K562 (cell line): Measurements from ENCODE around the gene ZNF778. TPM values are rescaled to one million over a fixed set of nuclear protein-coding genes. Genes with fewer than 3 reads are reported as not detected.

Source experiments
- ADNP ChIP-seq: fragments of 200-800 bp; sonication (Bioruptor generic); IDR thresholded peaks from 2 replicates; pipeline ENCODE4 v1.6.1; 2016; ENCODE audit warnings: missing genetic modification characterization, missing compliant biosample characterization
- BACH1 ChIP-seq: fragments of 200-800 bp; sonication (Bioruptor generic); IDR thresholded peaks from 2 replicates; pipeline ENCODE4 v1.6.1; 2016; ENCODE audit warnings: missing genetic modification characterization, missing compliant biosample characterization
- DLX4 ChIP-seq: fragments of 250-450 bp; sonication (Bioruptor Pico); IDR thresholded peaks from 2 replicates; pipeline ENCODE4 v1.6.1; 2021; ENCODE audit warnings: mild to moderate bottlenecking
- KHSRP ChIP-seq: fragments of 450-650 bp; IDR thresholded peaks from 2 replicates; pipeline ENCODE4 v1.6.1; 2017
- POLR2B ChIP-seq: fragments of 450-650 bp; IDR thresholded peaks from 2 replicates; pipeline ENCODE4 v1.6.1; 2018; ENCODE audit warnings: low read depth; ENCODE audit not compliant: partially characterized antibody
- SIN3B ChIP-seq: fragments of 450-650 bp; IDR thresholded peaks from 2 replicates; pipeline ENCODE4 v1.6.1; 2017; ENCODE audit warnings: low read depth, mild to moderate bottlenecking, moderate library complexity
- SRSF7 ChIP-seq: fragments of 200-400 bp; formaldehyde crosslinking; optimal IDR thresholded peaks from 2 replicates; pipeline ENCODE3; 2017; ENCODE audit warnings: mild to moderate bottlenecking, low read depth, low read length
- ZBTB12 ChIP-seq: fragments of 250-450 bp; sonication (Bioruptor Pico); IDR thresholded peaks from 2 replicates; pipeline ENCODE4 v1.4.0; 2020
- ZBTB17 ChIP-seq: fragments of 450-650 bp; formaldehyde crosslinking; IDR thresholded peaks from 2 replicates; pipeline ENCODE4 v1.4.0; 2020; ENCODE audit warnings: mild to moderate bottlenecking
- ZFP1 ChIP-seq: fragments of 450-650 bp; formaldehyde crosslinking; IDR thresholded peaks from 2 replicates; pipeline ENCODE4 v1.4.0; 2020; ENCODE audit warnings: mild to moderate bottlenecking, mixed read lengths
- ZNF507 ChIP-seq: conservative IDR thresholded peaks from 2 replicates; pipeline ENCODE4 v1.6.1; 2017; ENCODE audit warnings: missing genetic modification characterization, missing compliant biosample characterization
- ZNF57 ChIP-seq: fragments of 450-650 bp; formaldehyde crosslinking; IDR thresholded peaks from 2 replicates; pipeline ENCODE4 v1.4.0; 2020; ENCODE audit warnings: mild to moderate bottlenecking, moderate library complexity
- polyA plus RNA-seq, 8 experiments: library from polyadenylated mRNA; depleted of rRNA in 4 of 8; stranded (reverse) in 5 of 8; unstranded in 3 of 8; fragments of >200 nt; fragmentation: Nextera tagmentation in 2 of 8; fragmentation: Illumina TruSeq in 1 of 8; extraction: Ambion mirVana in 2 of 8; extraction: Trizol in 1 of 8; gene quantifications; 2 replicates each; pipeline versions ENCODE4 v1.2.1 to v1.2.3, GENCODE V29; 2011 to 2014; ENCODE audit warnings: inconsistent platforms in 1 of 8, missing spikeins in 1 of 8
- total RNA-seq, 7 experiments: library from RNA; depleted of rRNA in 6 of 7; stranded (reverse); fragments of >200 nt in 6 of 7; fragmentation: Illumina TruSeq in 2 of 7; extraction: Trizol in 2 of 7; gene quantifications; 2 replicates each; pipeline versions ENCODE4 v1.2.1 to v1.2.3, GENCODE V29; 2011 to 2021; ENCODE audit warnings: low replicate concordance in 1 of 7
- TF ChIP-seq, protein P1 (sequence below): sonication (generic); formaldehyde crosslinking; IDR thresholded peaks from 2 replicates; pipeline ENCODE4 v1.8.1; 2023; ENCODE audit warnings: mild to moderate bottlenecking, missing genetic modification reagents
- TF ChIP-seq, protein P2 (sequence below): fragments of 450-650 bp; formaldehyde crosslinking; IDR thresholded peaks from 2 replicates; pipeline ENCODE4 v1.4.0; 2020; ENCODE audit warnings: mild to moderate bottlenecking, moderate library complexity
- TF ChIP-seq, protein P3 (sequence below): fragments of 250-450 bp; sonication (Bioruptor Pico); IDR thresholded peaks from 2 replicates; pipeline ENCODE4 v1.9.0; 2021; ENCODE audit warnings: mild to moderate bottlenecking
- TF ChIP-seq, protein P4 (sequence below): IDR thresholded peaks from 2 replicates; pipeline ENCODE4 v1.6.1; 2011; ENCODE audit warnings: borderline replicate concordance, low read depth, mild to moderate bottlenecking, moderate library complexity, low read length; ENCODE audit not compliant: insufficient read depth, poor library complexity, severe bottlenecking
- TF ChIP-seq, protein P5 (sequence below): IDR thresholded peaks from 2 replicates; pipeline ENCODE4 v1.6.1; 2011; ENCODE audit not compliant: insufficient read length; ENCODE audit errors: extremely low read depth

The ZNF778 gene
- total and polyA plus RNA-seq, 9 of the 15 experiments (the other 6 are each of a cell fraction or from before 2014, with no cell fraction given), result 0.70 to 60.6 (median 7.5) TPM

DNA sequence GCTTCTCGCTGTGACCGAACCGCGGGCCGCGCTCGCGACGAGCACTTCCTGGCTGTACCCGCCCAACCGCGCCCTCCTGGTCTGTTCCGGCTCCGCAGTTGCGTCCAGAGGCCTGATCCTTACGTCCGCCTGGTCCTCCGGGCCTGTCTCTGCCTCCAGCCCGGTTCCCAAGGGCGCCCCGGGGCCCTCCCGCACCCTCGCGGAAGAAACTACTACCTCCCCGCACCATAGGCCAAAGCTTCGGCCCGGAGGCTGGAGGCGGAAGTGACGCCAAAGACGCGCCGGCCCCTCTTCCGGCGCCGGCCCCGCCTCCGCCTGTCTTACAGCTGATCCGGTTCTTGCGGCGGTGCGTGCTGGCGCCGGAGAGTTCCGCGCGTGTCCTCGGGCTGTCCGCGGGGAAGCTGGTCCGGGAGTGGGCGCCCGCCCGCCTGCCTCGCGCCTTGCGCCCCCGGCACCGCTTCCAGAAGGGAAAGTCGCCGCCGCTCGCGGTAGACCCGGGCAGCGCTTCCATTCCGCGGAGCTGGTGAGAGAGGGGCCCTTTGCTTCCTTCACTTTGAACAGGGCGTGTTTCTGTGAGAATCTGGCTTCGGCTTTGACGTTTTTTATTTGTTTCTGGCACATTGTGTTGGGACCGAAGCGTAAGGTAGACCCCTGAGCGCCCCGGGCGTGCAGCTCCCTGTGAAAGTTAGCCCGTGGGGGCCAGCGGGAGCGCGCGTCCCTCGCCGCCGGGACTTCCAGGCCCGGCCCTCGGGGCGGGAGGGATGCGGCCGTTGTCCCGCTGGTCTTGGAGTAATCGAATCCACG is at the start of gene ZNF778 (continued):
- no peak for TF ChIP-seq BACH1
- no peak for TF ChIP-seq ADNP
- TF ChIP-seq, protein P1, sequence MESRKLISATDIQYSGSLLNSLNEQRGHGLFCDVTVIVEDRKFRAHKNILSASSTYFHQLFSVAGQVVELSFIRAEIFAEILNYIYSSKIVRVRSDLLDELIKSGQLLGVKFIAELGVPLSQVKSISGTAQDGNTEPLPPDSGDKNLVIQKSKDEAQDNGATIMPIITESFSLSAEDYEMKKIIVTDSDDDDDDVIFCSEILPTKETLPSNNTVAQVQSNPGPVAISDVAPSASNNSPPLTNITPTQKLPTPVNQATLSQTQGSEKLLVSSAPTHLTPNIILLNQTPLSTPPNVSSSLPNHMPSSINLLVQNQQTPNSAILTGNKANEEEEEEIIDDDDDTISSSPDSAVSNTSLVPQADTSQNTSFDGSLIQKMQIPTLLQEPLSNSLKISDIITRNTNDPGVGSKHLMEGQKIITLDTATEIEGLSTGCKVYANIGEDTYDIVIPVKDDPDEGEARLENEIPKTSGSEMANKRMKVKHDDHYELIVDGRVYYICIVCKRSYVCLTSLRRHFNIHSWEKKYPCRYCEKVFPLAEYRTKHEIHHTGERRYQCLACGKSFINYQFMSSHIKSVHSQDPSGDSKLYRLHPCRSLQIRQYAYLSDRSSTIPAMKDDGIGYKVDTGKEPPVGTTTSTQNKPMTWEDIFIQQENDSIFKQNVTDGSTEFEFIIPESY (CRISPR knock-in tag), result no peak
- TF ChIP-seq, protein P2, sequence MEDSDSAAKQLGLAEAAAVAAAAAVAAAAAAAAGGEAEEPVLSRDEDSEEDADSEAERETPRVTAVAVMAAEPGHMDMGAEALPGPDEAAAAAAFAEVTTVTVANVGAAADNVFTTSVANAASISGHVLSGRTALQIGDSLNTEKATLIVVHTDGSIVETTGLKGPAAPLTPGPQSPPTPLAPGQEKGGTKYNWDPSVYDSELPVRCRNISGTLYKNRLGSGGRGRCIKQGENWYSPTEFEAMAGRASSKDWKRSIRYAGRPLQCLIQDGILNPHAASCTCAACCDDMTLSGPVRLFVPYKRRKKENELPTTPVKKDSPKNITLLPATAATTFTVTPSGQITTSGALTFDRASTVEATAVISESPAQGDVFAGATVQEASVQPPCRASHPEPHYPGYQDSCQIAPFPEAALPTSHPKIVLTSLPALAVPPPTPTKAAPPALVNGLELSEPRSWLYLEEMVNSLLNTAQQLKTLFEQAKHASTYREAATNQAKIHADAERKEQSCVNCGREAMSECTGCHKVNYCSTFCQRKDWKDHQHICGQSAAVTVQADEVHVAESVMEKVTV (CRISPR knock-in tag), result no peak
- no peak for TF ChIP-seq KHSRP
- no peak for TF ChIP-seq ZFP1
- TF ChIP-seq SIN3B, result peak; percentile 95
- peak; percentile 84 for TF ChIP-seq ZNF57 (CRISPR knock-in tag)
- no peak for TF ChIP-seq ZNF507 (tag)
- TF ChIP-seq, protein P3, sequence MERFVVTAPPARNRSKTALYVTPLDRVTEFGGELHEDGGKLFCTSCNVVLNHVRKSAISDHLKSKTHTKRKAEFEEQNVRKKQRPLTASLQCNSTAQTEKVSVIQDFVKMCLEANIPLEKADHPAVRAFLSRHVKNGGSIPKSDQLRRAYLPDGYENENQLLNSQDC (CRISPR knock-in tag), result no peak
- peak; percentile 48; the same call in 1 of the 2 replicates for TF ChIP-seq ZBTB17
- no peak for TF ChIP-seq SRSF7
- TF ChIP-seq POLR2B, result peak; percentile 91
- TF ChIP-seq, protein P4, sequence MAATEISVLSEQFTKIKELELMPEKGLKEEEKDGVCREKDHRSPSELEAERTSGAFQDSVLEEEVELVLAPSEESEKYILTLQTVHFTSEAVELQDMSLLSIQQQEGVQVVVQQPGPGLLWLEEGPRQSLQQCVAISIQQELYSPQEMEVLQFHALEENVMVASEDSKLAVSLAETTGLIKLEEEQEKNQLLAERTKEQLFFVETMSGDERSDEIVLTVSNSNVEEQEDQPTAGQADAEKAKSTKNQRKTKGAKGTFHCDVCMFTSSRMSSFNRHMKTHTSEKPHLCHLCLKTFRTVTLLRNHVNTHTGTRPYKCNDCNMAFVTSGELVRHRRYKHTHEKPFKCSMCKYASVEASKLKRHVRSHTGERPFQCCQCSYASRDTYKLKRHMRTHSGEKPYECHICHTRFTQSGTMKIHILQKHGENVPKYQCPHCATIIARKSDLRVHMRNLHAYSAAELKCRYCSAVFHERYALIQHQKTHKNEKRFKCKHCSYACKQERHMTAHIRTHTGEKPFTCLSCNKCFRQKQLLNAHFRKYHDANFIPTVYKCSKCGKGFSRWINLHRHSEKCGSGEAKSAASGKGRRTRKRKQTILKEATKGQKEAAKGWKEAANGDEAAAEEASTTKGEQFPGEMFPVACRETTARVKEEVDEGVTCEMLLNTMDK, result no peak
- no peak for TF ChIP-seq DLX4 (CRISPR knock-in tag)
- TF ChIP-seq, protein P5, sequence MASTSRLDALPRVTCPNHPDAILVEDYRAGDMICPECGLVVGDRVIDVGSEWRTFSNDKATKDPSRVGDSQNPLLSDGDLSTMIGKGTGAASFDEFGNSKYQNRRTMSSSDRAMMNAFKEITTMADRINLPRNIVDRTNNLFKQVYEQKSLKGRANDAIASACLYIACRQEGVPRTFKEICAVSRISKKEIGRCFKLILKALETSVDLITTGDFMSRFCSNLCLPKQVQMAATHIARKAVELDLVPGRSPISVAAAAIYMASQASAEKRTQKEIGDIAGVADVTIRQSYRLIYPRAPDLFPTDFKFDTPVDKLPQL, result no peak
- peak; percentile 89 for TF ChIP-seq ZBTB12
